Ishikawa (cell line): ENCODE measurements around the gene ZNHIT3.

Experiments
- CEBPB ChIP-seq: IDR thresholded peaks from 2 replicates; pipeline ENCODE4 v1.6.1; 2012
- CREB1 ChIP-seq: IDR thresholded peaks from 2 replicates; pipeline ENCODE4 v1.6.1; 2012; ENCODE audit warnings: low read depth
- EGR1 ChIP-seq: IDR thresholded peaks from 2 replicates; pipeline ENCODE4 v1.6.1; 2012
- EP300 ChIP-seq: IDR thresholded peaks from 2 replicates; pipeline ENCODE4 v1.6.1; 2012; ENCODE audit warnings: borderline replicate concordance
- FOXM1 ChIP-seq: IDR thresholded peaks from 2 replicates; pipeline ENCODE4 v1.6.1; 2012; ENCODE audit warnings: low read depth, borderline replicate concordance
- MAX ChIP-seq: IDR thresholded peaks from 2 replicates; pipeline ENCODE4 v1.6.1; 2012
- NFIC ChIP-seq: IDR thresholded peaks from 2 replicates; pipeline ENCODE4 v1.6.1; 2012
- RAD21 ChIP-seq: IDR thresholded peaks from 2 replicates; pipeline ENCODE4 v1.6.1; 2012; ENCODE audit warnings: low read depth
- TAF1 ChIP-seq: IDR thresholded peaks from 2 replicates; pipeline ENCODE4 v1.6.1; 2012; ENCODE audit warnings: low read depth, mild to moderate bottlenecking
- TCF12 ChIP-seq: IDR thresholded peaks from 2 replicates; pipeline ENCODE4 v1.6.1; 2012; ENCODE audit warnings: low read depth
- TEAD4 ChIP-seq: IDR thresholded peaks from 2 replicates; pipeline ENCODE4 v1.6.1; 2012
- YY1 ChIP-seq: IDR thresholded peaks from 2 replicates; pipeline ENCODE4 v1.6.1; 2012; ENCODE audit warnings: low read depth
- ZBTB7A ChIP-seq: IDR thresholded peaks from 2 replicates; pipeline ENCODE4 v1.6.1; 2012; ENCODE audit warnings: low read depth
- TF ChIP-seq, protein P1 (sequence below): IDR thresholded peaks from 2 replicates; pipeline ENCODE4 v1.6.1; 2012
- TF ChIP-seq, protein P2 (sequence below): IDR thresholded peaks from 2 replicates; pipeline ENCODE4 v1.6.1; 2012; ENCODE audit warnings: low read depth, mild to moderate bottlenecking

Gene ZNHIT3

DNA sequence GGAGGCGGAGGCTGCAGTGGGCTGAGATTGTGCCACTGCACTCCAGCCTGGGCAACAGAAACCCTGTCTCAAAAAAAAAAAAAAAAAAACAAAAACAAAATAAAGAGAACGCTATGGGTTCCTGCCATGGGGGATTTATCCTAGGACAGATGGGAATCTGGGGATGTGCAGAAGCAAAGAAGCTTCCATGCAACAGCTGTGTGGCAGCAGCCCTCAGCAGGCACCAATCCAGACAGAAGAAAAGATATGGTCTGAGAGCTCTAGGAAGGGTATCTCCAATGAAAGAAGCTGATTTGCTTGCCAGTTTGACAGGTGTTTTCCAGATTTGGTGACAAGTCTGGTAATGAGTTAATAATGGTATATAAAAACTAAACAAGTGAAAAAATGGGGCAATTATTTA, 36.6 kb downstream of the ZNHIT3 start:
- TF ChIP-seq MAX (no peak), RAD21 (no peak), TEAD4 (no peak), TCF12 (no peak), ZBTB7A (no peak), YY1 (no peak), CEBPB (no peak), TAF1 (no peak), FOXM1 (no peak), EGR1 (no peak), EP300 (no peak), NFIC (no peak), CREB1 (no peak)
- TF ChIP-seq, protein P1, sequence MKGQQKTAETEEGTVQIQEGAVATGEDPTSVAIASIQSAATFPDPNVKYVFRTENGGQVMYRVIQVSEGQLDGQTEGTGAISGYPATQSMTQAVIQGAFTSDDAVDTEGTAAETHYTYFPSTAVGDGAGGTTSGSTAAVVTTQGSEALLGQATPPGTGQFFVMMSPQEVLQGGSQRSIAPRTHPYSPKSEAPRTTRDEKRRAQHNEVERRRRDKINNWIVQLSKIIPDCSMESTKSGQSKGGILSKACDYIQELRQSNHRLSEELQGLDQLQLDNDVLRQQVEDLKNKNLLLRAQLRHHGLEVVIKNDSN: no peak
- TF ChIP-seq, protein P2, sequence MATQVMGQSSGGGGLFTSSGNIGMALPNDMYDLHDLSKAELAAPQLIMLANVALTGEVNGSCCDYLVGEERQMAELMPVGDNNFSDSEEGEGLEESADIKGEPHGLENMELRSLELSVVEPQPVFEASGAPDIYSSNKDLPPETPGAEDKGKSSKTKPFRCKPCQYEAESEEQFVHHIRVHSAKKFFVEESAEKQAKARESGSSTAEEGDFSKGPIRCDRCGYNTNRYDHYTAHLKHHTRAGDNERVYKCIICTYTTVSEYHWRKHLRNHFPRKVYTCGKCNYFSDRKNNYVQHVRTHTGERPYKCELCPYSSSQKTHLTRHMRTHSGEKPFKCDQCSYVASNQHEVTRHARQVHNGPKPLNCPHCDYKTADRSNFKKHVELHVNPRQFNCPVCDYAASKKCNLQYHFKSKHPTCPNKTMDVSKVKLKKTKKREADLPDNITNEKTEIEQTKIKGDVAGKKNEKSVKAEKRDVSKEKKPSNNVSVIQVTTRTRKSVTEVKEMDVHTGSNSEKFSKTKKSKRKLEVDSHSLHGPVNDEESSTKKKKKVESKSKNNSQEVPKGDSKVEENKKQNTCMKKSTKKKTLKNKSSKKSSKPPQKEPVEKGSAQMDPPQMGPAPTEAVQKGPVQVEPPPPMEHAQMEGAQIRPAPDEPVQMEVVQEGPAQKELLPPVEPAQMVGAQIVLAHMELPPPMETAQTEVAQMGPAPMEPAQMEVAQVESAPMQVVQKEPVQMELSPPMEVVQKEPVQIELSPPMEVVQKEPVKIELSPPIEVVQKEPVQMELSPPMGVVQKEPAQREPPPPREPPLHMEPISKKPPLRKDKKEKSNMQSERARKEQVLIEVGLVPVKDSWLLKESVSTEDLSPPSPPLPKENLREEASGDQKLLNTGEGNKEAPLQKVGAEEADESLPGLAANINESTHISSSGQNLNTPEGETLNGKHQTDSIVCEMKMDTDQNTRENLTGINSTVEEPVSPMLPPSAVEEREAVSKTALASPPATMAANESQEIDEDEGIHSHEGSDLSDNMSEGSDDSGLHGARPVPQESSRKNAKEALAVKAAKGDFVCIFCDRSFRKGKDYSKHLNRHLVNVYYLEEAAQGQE: no peak

- TF ChIP-seq, protein P2: no peak
- TF ChIP-seq CREB1: no peak
- no peak for TF ChIP-seq EP300
- no peak for TF ChIP-seq MAX
- no peak for TF ChIP-seq CEBPB
- TF ChIP-seq ZBTB7A: no peak
- no peak for TF ChIP-seq FOXM1
- no peak for TF ChIP-seq EGR1
- no peak for TF ChIP-seq YY1
Measured at GRCh38 chr17:36524428-36524876, 38.0 kb downstream of the ZNHIT3 start.

- TF ChIP-seq ZBTB7A (no peak), TCF12 (no peak), CEBPB (no peak), CREB1 (no peak), YY1 (no peak), RAD21 (no peak), FOXM1 (no peak), MAX (no peak), TAF1 (no peak), EGR1 (no peak), NFIC (no peak), EP300 (no peak), TEAD4 (no peak)
- TF ChIP-seq, protein P1: no peak
- TF ChIP-seq, protein P2: no peak
Measured at GRCh38 chr17:36525113-36525512, 38.6 kb downstream of the ZNHIT3 start.

DNA sequence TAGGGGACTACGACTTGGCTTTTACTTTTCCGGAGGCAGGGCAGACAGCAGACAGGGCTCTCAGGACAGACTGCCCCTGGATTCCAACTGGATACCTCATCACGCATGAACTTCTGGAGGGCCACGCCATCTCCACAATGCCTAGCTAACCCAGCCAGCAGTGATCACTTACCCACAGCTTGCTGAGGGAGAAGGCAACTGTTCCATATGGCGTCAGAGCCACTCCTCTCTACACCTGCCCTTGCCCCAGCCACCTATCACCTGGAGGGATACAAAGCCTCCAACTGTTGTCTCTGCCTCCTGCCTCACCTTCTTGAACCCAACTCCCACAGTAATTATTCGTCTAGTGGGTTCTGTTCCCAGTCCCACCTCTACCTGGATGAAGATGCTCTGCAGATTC, 39.4 kb downstream of the ZNHIT3 start:
- TF ChIP-seq TAF1: no peak
- no peak for TF ChIP-seq FOXM1
- TF ChIP-seq CEBPB: no peak
- no peak for TF ChIP-seq EGR1
- no peak for TF ChIP-seq YY1
- no peak for TF ChIP-seq MAX
- TF ChIP-seq, protein P1: no peak
- no peak for TF ChIP-seq NFIC
- TF ChIP-seq, protein P2: no peak
- no peak for TF ChIP-seq CREB1
- TF ChIP-seq TCF12: no peak
- no peak for TF ChIP-seq EP300
- TF ChIP-seq TEAD4: no peak
- TF ChIP-seq ZBTB7A: no peak
- TF ChIP-seq RAD21: no peak
